Measurements from ENCODE around the gene LRP10. TPM values are rescaled to one million over a fixed set of nuclear protein-coding genes. Genes with fewer than 3 reads are reported as not detected.
"Not testable (repeated sequence)": the region's sequence is repeated elsewhere in the genome, so short reads cannot be mapped to it uniquely, and the experiment has no call there.

LRP10 gene
- total RNA-seq, 1 donor from 2014 or later, result 34.8 TPM

DNA sequence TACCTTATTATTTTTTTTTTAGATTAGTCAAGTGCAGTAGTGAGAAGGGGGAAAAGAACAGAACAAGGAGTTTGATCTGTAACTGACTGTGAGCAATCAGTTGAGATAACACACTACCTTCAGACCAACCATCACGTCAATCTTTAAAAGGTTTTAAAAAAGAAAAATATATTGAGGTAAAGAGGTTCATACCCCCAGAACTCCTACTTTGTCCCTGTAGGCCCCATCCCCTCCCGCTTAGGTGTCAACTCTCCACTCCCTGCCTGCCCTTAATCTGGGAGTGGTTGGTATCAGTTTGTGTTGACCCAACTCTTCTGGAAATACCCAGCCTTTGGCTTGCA, 19.0 kb upstream of the LRP10 start:
- no peak for TF ChIP-seq CTCF (IDR thresholded peaks at IDR 0.05; ENCODE audit: insufficient read depth, low read length, severe bottlenecking)
- DNase-seq (ENCODE audit: low read depth) (no peak), FAIRE-seq (no peak)
- no peak overlapping the region for H3K4me3 ChIP-seq (ENCODE audit: low read depth, low read length)
- H3K27me3 ChIP-seq (ENCODE audit: control insufficient read depth, insufficient read depth, low read length), result no peaks in the 10 kb centered on the region
- no peaks in the 10 kb centered on the region for H3K36me3 ChIP-seq (ENCODE audit: control insufficient read depth, insufficient read depth, low read length)

- Histone ChIP-seq H3K36me3 (ENCODE audit: control insufficient read depth, insufficient read depth, low read length) (no peaks in the 10 kb centered on the region), H3K27me3 (ENCODE audit: control insufficient read depth, insufficient read depth, low read length) (no peaks in the 10 kb centered on the region), H3K4me3 (ENCODE audit: low read depth, low read length) (peak overlapping the region; percentile 43)
- peak; percentile 93 for TF ChIP-seq CTCF (IDR thresholded peaks at IDR 0.05; ENCODE audit: insufficient read depth, low read length, severe bottlenecking)
- FAIRE-seq (no peak), DNase-seq (ENCODE audit: low read depth) (peak; percentile 68)
Measured at GRCh38 chr14:22852940-22853767, 18.4 kb upstream of the LRP10 start.

DNA sequence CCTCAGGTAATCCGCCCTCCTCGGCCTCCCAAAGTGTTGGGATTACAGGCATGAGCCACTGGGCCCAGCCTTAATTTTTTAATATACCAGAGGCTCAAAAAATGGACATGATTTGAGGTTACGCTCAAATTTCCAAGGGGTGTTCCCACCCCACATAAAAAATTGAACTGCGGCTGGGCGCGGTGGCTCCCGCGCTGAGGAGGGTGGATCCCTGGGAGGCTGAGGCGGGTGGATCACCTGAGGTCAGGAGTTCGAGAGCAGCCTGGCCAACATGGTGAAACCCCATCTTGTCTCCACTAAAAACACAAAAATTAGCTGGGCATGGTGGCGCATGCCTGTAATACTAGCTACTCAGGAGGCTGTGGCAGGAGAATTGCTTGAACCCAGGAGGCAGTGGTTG, 17.2 kb upstream of the LRP10 start:
- FAIRE-seq; H3K27me3 ChIP-seq (ENCODE audit: control insufficient read depth, insufficient read depth, low read length); H3K4me3 ChIP-seq (ENCODE audit: low read depth, low read length); DNase-seq (ENCODE audit: low read depth); H3K36me3 ChIP-seq (ENCODE audit: control insufficient read depth, insufficient read depth, low read length): not testable (repeated sequence)

DNA sequence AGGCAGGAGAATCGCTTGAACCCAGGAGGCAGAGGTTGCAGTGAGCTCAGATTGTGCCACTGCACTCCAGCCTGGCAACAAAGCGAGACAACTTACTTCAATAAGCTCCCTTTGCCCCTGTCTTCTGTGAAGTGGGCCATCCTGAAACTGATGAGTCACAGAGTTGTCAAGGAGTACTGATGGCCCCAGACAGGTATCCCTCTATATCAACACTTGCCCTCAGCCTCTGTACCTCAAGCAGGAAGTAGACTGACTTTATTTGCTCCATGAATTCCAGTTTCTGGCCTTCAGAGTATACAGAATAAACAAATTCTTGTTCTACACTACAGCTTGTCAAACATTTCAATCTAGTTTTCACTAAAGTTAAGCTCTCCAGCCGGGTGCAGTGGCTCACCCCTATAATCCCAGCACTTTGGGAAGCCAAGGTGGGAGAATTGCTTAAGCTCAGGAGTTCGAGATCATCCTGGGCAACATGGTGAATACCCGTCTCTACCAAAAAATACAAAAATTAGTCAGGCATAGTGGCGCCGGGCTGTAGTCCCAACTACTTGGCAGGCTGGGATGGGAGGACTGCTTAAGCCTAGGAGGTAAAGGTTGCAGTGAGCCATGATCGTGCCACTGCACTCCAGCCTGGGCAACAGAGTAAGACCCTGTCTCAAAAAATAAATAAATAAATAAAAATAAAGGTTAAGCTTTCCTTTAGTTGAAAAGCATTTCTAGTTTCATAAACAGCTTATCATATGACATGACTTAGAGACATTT, 16.4 kb upstream of the LRP10 start:
- Histone ChIP-seq H3K27me3 (ENCODE audit: control insufficient read depth, insufficient read depth, low read length) (no peaks in the 10 kb centered on the region), H3K36me3 (ENCODE audit: control insufficient read depth, insufficient read depth, low read length) (no peaks in the 10 kb centered on the region), H3K4me3 (ENCODE audit: low read depth, low read length) (no peak overlapping the region)
- no peak for FAIRE-seq
- DNase-seq (ENCODE audit: low read depth), result peak; percentile 34
- no peak for TF ChIP-seq CTCF (IDR thresholded peaks at IDR 0.05; ENCODE audit: insufficient read depth, low read length, severe bottlenecking)

DNA sequence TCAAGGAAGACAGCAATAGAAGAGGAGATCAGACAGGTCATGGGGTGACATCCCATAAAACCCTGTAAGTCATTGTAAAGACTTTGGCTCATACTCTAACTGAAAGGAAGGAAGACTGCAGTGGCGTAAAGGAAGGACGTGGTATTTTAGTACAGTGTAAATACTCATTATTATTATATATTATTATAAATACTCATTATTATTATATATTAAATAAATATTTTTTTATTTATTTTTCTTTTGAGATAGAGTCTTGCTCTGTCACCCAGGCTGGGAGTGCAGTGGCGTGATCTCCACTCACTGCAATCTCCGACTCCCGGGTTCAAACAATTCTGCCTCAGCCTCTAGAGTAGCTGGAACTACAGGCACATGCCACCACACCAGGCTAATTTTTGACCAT, 15.1 kb upstream of the LRP10 start:
- Histone ChIP-seq H3K36me3 (ENCODE audit: control insufficient read depth, insufficient read depth, low read length) (no peaks in the 10 kb centered on the region), H3K27me3 (ENCODE audit: control insufficient read depth, insufficient read depth, low read length) (no peaks in the 10 kb centered on the region), H3K4me3 (ENCODE audit: low read depth, low read length) (no peak overlapping the region)
- no peak for FAIRE-seq
- TF ChIP-seq CTCF (IDR thresholded peaks at IDR 0.05; ENCODE audit: insufficient read depth, low read length, severe bottlenecking), result no peak
- no peak for DNase-seq (ENCODE audit: low read depth)

DNA sequence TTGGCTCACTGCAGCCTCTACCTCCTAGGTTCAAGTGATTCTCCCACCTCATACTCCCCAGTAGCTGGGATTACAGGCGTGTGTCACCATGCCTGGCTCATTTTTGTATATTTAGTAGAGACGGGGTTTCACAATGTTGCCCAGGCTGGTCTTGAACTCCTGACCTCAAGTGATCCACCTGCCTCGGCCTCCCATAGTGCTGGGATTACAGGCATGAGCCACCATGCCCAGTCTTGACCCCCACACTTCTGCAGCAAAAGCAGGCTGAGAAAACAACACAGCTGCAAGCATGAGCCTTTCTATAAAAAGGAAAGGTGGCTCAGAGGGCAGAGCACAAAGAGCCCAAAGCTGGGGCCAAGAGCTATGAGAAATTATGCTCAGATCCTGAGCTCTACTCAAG, 11.2 kb upstream of the LRP10 start:
- FAIRE-seq; H3K36me3 ChIP-seq (ENCODE audit: control insufficient read depth, insufficient read depth, low read length); H3K4me3 ChIP-seq (ENCODE audit: low read depth, low read length); H3K27me3 ChIP-seq (ENCODE audit: control insufficient read depth, insufficient read depth, low read length); DNase-seq (ENCODE audit: low read depth): not testable (repeated sequence)

Measured in bronchial epithelial cell (primary cell).